GM10266 (cell line): Measurements from ENCODE around the gene CAMK4.

Source experiments
- DNase-seq: peaks from one replicate; pipeline ENCODE4 v3.0.0; 2012; ENCODE audit errors: extremely low spot score
- CTCF ChIP-seq: IDR thresholded peaks from 2 replicates; pipeline ENCODE4 v1.5.1; 2012; ENCODE audit warnings: mild to moderate bottlenecking, low read depth; ENCODE audit not compliant: control insufficient read depth, insufficient read depth; ENCODE audit errors: missing control alignments

The CAMK4 gene

GRCh38 chr5:111415053-111415452 is 190.9 kb downstream of the CAMK4 start:
- no peak for TF ChIP-seq CTCF
- no peak for DNase-seq

- DNase-seq = no peak
- no peak for TF ChIP-seq CTCF
These were observed 198.1 kb downstream of the CAMK4 start for GRCh38 chr5:111422245-111422644.

GRCh38 chr5:111422747-111423720 is 198.8 kb downstream of the CAMK4 start:
- DNase-seq = no peak
- TF ChIP-seq CTCF = no peak

- DNase-seq = no peak
- no peak for TF ChIP-seq CTCF
These were observed 201.0 kb downstream of the CAMK4 start for GRCh38 chr5:111425205-111425604.

- no peak for TF ChIP-seq CTCF
- no peak for DNase-seq
These were observed 203.6 kb downstream of the CAMK4 start for GRCh38 chr5:111427762-111428161.

GRCh38 chr5:111432883-111433536 is 208.8 kb downstream of the CAMK4 start:
- TF ChIP-seq CTCF = no peak
- DNase-seq = no peak

- TF ChIP-seq CTCF = no peak
- DNase-seq = no peak
These were observed 210.6 kb downstream of the CAMK4 start for GRCh38 chr5:111434800-111435199.
